Suprapubic skin (tissue), 3 donors: ENCODE measurements around the gene PLAAT5.

Source experiments
- EP300 ChIP-seq: sonication (generic); formaldehyde crosslinking; IDR thresholded peaks from one replicate; pipeline ENCODE4 v1.6.1; 2017; ENCODE audit warnings: antibody characterized with exemption
- TF ChIP-seq, protein P1 (sequence below), 2 donors: fragments of 200-600 bp in 1 of 2; fragments of 450-650 bp in 1 of 2; sonication (generic) in 1 of 2; IDR thresholded peaks; one replicate each; pipeline ENCODE4 v1.5.1; 2016 to 2019; ENCODE audit warnings: antibody characterized with exemption in 2 of 2, mild to moderate bottlenecking in 1 of 2, moderate library complexity in 1 of 2

DNA sequence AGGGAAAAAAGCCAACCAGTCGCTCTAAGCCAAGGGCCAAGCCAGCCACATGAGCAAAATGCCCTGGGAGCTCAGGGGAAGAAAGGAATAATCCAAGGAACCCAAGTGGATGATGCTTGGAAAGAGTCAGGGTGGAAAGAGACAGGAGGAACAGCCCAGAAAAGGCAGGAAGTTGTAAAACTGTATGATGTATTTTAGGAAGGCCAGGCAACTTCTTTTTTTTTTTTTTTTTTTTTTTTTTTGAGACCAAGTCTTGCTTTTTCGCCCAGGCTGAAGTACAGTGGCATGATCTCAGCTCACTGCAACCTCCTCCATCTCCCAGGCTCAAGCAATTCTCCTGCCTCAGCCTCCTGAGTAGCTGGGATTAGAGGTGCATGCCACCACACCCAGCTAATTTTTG lies 16.5 kb upstream of the PLAAT5 start:
- TF ChIP-seq, protein P1, sequence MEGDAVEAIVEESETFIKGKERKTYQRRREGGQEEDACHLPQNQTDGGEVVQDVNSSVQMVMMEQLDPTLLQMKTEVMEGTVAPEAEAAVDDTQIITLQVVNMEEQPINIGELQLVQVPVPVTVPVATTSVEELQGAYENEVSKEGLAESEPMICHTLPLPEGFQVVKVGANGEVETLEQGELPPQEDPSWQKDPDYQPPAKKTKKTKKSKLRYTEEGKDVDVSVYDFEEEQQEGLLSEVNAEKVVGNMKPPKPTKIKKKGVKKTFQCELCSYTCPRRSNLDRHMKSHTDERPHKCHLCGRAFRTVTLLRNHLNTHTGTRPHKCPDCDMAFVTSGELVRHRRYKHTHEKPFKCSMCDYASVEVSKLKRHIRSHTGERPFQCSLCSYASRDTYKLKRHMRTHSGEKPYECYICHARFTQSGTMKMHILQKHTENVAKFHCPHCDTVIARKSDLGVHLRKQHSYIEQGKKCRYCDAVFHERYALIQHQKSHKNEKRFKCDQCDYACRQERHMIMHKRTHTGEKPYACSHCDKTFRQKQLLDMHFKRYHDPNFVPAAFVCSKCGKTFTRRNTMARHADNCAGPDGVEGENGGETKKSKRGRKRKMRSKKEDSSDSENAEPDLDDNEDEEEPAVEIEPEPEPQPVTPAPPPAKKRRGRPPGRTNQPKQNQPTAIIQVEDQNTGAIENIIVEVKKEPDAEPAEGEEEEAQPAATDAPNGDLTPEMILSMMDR (IDR thresholded peaks at IDR 0.05) = no peak
- TF ChIP-seq EP300 = no peak
